Measurements from ENCODE around the gene ZNHIT1.
A peak's percentile ranks its signal among the peaks of the same experiment; 100 is the strongest.

GRCh38 chr7:101244375-101245146 lies 26.6 kb downstream of the ZNHIT1 start, which contains the start of gene FIS1:
- TF ChIP-seq CTCF (IDR thresholded peaks at IDR 0.05; ENCODE audit: low read depth, low read length, missing input control) (peak; percentile 82), REST (IDR thresholded peaks at IDR 0.05) (no peak), RAD21 (IDR thresholded peaks at IDR 0.05) (no peak), YY1 (IDR thresholded peaks at IDR 0.05) (peak; percentile 91), HNF4G (IDR thresholded peaks at IDR 0.05) (no peak), MAX (IDR thresholded peaks at IDR 0.05) (peak; percentile 35), TAF1 (conservative IDR thresholded peaks at IDR 0.05) (no peak), SP1 (IDR thresholded peaks at IDR 0.05) (peak; percentile 50), NR2F2 (IDR thresholded peaks at IDR 0.05) (peak; percentile 6), JUND (IDR thresholded peaks at IDR 0.05) (no peak), ATF3 (IDR thresholded peaks at IDR 0.05) (no peak), HNF4A (conservative IDR thresholded peaks at IDR 0.05) (no peak)

All from liver (tissue), 3 donors.